HG03521 (cell line): ENCODE data around the gene SFR1.

ENCODE experiments used
- ATAC-seq: cut with Tn5 transposase; IDR thresholded peaks from one replicate; pipeline ENCODE4 v1.9.1; 2021; ENCODE audit warnings: mild to moderate bottlenecking, moderate library complexity; ENCODE audit not compliant: unreplicated experiment

Gene SFR1

DNA sequence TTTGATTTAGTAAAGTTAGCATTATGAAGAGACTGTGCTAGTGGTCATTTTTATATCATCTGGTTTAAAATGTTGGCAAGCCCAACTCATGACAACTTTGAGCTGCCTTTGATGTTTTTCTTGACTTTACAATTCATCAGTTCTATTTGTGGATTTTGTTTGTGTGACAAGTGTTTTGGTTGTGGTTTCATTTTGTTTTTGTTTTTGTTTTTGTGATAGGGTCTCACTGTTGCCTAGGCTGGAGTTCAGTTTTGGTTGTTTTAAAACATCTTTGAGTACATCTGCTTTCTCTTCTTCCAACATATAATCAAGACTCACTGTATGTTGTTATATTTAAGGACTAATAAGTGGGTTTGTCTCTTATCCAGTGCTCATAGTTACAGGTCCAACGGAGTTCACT is 17.6 kb upstream of the SFR1 start:
- no peak for ATAC-seq

DNA sequence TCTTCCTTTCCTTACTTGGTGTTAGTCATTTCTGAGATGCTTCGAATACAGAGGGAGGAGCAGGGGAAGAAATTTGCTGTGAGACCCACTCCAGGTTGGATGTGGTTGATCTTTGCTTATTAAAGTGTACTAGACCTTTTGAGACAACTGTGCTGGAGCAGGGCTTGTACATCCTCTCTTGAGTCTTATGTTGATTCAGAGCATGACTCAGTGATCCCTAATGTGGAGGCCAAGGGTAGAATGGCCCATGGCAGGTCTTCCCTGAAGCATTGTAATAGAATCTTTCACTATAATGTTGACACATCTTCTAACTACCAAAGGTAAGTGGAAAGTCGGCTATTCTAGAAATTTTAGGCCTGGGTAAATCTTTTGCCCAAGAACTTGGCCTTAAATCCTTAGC is 17.0 kb upstream of the SFR1 start:
- no peak for ATAC-seq

DNA sequence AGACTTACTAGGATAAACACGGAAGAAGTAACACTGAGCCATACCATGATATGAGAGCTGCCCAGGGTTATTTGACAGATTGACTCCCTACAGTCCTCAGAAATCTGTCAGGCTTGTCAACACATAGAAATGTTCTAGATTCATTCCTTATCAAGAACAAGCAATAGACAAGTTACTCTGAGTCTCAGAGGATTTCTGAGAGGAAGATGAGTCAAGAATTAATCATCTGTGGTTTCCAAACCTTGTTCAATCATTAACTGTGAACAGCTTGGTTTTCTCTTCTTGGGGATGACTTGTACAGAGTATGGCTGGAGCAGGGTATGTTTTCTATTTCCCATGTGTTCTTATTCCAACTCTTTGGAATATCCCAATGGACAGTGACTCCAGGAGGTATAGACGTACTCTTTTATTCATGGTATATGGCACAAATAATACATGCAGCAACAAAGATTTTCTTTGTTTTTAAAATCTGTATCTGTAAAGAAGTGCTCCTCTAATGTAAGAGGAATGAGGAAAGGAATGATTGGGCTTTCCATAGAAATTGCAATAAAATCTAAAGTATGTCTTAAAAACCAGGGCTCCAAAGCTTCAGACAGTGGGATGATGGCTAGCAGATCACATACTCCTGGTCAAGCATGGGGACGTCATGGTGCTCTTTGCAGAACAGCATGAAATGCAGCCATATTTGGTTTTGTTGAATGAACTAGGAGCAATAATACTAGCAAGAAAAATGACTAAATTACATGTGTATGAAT is 11.9 kb upstream of the SFR1 start:
- ATAC-seq: peak; percentile 46

DNA sequence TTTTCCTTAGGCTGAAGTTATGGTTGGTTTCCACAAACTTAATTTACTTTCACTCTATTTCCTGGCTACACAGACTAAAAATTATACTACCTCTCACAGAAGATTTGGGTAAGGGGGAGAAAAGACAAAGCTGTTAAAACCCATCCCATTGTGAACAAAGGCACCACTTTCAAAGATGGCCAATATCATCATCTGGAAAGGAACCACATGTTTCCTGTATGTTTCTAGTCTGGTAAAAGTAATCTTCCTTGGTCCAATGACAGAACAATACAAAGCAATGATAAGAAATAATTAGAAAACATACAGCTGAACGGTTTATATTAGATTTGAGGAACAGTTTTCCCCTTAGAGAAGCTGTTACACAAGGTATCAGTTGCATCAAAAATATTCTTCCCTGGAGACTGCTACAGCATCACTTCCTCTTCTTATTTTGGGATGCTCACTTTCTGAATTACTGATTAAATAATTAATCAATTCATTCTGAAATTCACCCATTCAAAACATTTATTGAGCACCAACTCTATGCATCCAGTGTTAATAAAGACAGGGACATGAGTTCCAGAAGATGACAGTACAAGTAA is 8.5 kb upstream of the SFR1 start:
- ATAC-seq: no peak

DNA sequence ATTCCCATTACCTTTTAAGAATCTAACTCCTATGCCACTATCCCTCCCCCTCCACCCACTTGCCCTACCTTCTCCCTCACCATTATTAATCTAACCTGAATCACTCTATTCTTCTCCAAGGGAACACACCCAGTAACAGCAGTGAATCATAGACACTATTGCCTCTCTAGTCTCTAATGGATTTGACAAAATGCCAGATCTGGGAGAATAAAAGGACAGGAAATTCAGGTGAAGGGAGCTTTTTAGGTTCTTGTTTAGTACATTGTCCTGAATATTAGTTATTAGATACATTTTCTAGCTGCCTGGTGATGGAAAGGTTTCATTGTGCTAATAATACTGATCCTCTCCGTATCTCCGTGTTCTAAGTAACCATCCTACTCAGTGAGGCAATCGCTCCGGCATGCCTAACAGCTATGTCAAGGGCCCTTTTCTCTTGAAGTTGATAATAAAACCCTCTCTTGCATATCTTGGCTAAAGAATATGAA is 4.1 kb upstream of the SFR1 start:
- no peak for ATAC-seq

DNA sequence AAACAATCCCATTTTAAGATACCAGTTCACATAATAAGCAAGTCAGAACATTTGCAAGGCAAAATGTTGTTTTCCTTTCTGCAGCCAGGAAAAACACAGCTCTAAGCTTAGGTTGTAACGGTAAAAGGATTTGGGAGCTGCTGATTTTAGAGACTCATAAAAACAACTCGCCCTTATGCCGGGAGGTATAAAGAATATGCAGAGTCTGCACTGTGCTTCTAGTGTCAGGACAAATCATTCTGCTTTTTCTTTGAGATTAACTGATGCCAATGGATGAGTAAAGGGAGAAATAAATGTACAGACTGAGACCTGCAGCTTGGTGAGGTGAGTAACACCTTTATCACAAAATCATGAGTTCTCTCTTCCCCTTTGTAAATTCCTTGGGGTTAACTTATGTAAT is 2.0 kb upstream of the SFR1 start:
- ATAC-seq: no peak

DNA sequence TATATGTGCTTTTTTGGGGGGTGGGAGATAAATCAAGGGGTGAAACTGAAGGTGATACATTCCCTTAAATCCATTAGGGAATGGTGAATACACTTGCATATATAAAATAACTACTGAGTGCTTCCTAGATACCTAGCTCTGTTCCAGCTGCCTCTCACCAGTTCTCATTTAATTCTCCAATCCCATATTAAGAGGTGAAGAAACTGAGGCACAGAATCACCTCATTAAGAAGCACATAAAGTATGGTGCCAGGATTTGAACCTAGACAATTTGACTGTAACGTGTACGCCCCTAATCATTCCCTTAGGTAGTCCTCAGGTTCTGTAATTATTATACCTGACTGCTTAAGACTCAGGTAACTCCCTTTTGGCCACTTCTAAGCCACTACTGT is 1.5 kb upstream of the SFR1 start:
- ATAC-seq: no peak

DNA sequence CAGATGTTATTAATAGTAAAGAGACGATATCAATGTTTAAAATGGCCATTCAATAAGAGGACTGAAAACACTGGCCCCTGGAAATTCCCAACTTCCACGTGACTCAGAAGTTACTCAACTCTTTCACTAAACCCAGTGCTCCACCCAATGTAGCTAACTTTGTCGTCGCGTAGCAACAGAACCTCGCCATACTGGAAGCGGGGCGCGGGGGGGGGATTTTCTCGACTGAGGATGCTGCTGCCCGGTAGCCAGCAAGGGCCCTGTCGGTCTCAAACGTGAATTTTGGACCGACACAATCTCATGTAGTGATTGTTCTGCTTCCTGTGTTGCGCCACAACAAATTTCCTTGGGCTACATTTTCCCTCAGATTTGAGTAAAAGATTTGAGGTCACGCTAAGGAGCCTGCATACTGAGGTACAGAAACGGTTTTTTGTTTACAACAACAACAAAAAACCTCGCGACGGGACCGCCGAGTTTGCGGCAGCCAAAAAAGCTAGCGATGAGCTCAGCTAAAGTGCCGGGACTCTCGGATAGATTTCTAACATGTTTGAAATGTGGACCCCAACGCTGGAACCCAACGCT is 977 bp upstream of the SFR1 start:
- peak; percentile 24 for ATAC-seq

DNA sequence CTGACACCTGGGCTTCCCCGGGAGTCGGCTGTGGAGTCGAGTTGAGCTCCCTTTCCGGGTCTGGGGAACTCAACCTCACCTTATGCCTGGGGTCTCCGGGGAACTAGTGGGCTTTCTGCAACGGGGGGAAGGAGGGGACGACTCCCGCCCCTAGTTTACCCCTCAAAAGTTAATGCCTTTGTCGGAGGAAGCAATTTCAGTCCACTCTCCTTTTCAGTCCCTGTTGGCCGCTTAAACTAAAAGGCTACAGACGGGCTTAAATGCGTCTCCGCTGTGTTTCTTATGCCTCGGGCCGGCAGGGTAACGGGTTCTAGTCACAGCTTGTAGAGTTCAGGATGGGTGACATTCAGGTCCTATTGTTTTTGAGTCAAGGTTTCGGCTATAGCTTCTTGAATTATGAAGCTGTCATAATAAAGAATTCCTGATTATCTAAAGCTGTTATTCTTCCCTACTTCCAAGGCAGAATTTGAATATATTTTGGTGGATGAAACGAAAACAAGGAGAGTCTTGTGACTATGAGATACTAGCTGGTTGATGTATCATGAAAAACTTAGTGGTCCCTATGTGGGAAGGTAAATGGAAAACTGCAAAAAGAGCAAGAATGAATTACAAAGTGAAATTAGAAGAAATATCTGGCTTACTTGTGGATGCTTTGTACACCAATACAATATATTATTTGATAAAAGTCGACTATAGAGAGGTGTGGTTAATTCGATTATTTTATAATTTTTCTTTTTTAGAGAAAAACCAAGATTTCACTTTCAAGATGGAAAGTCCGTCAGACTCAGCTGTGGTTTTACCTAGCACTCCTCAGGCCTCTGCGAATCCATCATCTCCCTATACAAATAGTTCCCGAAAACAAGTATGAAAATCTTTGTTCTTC is 495 bp downstream of the SFR1 start:
- ATAC-seq: no peak

DNA sequence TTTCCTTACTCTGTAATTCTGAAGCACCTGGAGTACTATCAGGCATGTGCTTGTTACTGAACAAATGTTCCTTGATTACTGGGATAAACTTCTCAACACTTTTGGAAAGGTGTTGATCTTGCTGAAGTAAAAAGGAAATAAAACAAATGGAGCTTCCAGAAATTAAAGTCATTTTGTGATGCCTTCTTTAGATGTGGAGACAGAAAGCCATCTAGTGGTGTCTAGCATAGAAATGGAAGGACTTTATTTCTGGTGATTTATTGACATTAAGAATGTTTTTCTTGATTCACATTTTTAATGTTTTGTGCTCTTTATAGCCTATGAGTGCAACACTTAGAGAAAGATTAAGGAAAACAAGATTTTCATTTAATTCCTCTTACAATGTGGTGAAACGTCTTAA is 1.4 kb downstream of the SFR1 start:
- ATAC-seq: no peak

DNA sequence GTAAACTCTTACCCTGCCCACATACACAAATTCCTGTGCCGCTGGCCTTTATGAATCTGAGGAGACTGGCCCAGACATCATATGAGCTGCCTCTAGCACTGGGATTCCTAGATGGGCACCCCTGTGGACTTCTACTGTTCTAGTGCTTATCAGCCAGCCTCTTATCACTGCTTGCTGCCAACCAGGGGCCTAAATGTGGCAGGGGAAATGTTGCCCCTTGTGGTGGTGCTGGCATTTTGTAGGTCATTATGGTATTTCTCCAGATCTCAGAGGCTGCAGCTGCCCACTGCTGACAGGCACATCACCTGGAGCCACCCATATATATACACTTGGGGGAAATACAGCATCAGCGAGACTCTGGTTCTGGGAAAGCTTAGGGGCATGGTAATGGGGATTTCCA is 5.4 kb downstream of the SFR1 start:
- ATAC-seq: no peak

DNA sequence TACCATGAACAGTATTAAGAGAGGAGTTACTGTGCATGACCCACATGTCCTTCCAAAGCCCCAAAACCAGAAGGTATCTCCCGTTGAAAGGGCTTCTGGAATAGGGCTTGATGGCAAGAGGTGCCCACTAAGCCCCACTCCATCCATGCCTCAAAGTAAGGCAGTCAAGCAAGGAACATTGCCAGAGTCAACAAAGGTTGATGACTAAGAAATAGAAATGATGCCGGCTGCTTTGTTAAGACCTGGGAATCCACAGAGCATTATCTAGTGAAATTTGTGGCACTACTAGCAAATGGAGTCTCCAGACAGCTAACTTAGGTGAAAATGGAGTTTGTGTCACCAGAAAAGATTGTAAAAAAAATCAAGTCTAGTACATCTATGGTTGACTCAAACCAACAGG is 6.2 kb downstream of the SFR1 start:
- ATAC-seq: no peak

DNA sequence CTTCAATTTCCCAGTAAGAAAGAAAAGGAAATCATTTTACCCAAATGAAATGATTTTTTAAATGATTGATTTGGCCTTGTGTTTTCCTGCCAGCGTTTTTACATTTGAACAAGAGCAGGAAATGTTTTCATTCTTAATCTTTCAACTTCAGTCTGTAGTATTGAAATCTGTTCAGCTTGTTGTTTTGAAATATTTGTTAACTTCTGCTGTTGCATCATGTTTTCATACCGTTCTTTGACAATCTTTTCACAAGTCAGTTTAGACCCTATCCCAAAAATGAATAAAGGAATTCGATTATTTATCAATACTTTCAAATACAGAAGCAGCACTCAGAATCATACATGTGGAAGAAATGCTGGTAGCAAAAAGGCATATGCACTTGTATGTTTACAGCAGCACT is 8.1 kb downstream of the SFR1 start:
- no peak for ATAC-seq

DNA sequence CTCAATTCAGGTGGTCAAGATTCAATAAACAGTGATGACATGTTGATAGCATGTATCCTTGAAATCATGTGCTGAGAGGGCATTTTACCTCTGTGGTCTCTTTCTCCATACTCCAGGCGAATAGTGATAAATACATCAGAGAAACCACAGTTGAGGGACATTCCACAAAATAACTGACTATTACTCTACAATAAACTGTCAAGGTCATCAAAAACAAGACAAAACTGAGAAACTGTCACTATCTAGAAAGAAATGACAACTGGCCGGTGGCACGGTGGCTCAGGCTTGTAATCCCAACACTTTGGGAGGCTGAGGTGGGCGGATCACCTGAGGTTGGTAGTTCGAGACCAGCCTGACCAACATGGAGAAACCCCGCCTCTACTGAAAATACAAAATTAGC is 16.2 kb downstream of the SFR1 start:
- ATAC-seq: no peak

DNA sequence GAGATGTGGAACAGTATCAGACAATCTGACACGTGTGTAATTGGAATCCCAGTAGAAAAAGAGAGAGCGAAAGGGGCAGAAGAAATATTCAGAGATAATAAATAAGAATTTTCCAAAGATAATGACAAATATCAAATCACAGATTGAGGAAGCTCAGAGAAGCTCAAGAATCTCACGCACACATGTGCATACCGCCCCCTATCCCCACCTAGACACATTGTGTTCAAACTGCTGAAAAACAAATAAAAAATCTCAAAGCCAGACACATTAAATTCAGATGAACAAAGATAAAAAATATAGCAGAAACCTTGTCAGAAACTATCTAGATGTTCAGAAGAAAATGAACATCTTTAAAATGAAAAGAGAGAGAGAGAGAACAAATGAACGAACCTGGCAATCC is 17.2 kb downstream of the SFR1 start:
- no peak for ATAC-seq

DNA sequence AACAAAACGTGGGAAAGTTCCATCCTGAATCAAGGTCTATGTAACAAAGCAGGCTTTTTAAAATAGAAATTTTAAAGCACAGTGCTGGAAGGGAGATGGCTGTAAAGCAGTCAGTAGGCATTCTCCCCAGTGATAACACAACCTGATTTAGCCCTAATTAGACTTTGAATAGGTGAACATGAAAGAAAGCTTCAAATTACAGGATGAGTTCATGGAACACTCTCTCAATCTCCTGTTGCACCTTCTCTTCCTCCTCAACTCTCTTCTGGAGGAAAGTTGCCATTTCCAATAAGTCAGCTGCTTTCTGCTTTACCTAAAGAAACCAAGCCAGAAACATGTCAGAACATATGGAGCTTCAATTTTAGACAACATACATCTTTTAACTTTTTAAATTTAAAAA is 20.1 kb downstream of the SFR1 start:
- ATAC-seq: no peak

DNA sequence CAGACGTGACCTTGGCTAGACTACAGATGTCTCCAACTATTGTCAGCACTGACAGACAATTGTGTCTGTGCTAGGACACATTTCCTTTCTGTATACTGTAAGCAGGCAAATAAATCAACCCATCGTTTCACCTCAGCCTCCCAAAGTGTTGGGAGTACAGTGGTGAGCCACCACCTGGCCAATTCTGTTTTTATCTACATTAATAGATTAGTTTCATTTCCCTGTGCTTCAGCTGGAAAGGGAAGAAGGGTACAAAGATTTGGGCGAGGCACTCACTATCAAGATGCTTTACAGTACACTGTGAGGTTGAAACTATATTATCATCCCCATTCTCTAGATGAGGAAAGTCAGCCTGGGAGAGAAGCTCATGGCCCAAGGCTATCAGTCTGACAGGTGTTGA is 21.9 kb downstream of the SFR1 start:
- no peak for ATAC-seq

DNA sequence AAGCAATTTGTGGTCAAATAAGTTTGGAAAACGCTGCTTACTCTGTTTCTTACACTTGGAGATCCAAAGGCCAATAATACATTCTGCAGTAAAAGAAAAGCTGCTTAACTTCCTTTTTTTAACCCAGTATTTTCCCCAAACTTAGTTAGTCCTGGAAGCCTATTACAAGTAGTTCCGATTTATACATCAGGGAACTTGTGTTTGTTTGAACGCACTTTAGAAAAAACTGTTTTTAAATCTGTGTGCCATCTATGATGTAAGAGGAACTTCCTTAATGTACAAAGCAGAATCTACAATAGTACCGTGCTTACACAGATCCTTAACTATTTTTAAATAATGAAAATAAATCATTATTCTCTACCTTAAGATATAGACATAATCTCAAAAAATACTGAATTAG is 23.0 kb downstream of the SFR1 start:
- no peak for ATAC-seq

DNA sequence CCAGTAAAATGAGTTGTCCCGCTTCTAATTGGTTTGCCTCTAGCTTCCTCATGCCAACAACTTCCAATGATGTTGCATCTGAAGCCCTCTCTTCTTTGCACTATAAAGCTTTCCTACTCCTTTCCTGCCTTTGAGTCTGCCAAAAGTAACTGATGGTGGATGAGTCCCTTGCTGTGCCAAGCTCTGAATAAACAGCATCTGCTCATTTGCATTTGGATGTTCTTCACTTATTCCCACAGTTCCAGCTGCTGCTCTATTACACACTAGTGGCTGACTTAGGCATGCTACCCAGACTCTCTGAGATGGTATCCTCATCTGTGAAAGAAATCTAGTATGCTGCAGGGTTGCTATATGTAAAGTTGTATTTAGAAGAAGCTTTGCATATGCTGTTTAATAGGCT is 24.9 kb downstream of the SFR1 start:
- ATAC-seq: no peak

DNA sequence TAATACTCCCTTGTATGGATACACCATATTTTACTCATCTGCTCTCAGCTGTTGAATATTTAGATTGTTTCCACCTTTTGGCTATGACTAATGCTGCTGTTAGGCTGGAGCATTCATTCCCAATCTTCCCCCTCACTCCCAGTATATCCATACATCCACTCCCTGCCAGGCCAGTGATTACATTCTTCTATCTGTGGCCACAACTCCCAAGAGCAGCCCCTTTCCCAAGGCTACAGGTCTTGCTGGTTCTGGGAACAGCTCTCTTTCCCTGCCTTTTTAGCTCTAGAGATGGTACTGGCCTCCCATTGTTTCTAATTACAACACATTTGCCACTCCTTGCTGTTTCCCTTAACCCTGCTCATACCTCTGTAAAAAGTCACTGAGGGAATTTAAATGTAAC is 28.2 kb downstream of the SFR1 start:
- ATAC-seq: no peak

DNA sequence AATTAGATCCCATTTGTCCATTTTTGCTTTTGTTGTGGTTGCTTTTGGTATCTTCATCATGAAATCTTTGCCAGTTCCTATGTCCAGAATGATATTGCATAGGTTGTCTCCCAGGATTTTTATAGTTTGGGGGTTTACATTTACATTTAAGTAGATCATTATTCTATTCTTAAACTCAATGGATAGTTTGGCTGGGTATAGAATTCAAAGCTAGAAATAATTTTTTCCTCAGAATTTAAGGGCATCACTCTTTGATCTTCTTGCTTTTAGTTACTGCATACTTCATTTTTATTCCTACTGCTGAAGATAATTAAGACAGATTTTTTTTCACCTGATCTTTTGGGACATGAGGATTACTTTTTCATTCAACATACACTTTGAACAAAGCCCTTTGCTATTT is 29.8 kb downstream of the SFR1 start:
- no peak for ATAC-seq

DNA sequence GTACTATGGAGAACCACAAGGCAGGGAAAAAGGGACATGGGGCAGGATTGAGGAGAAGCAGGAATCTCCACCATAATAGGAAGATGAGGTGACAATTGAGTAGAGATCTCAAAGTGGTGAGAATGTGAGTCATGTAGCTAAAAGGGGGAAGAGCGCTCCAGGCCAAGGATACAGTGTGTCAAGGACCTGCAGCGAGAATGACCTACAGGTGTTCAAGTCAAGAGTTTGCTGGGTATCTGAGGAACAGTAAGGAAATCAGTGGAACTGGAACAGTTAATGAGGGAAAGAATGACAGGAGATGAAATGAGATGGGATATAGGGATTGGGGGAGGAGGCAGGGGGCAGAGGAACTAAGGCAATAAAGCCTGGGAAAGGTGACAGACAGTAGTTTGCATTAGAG is 33.6 kb downstream of the SFR1 start:
- ATAC-seq: no peak
